ENCODE data around the gene MAMDC2. TPM values are rescaled to one million over a fixed set of nuclear protein-coding genes. Genes with fewer than 3 reads are reported as not detected.

MAMDC2 gene
- total and polyA plus RNA-seq, 2 donors from 2014 or later = 1.5 to 7.1 TPM

DNA sequence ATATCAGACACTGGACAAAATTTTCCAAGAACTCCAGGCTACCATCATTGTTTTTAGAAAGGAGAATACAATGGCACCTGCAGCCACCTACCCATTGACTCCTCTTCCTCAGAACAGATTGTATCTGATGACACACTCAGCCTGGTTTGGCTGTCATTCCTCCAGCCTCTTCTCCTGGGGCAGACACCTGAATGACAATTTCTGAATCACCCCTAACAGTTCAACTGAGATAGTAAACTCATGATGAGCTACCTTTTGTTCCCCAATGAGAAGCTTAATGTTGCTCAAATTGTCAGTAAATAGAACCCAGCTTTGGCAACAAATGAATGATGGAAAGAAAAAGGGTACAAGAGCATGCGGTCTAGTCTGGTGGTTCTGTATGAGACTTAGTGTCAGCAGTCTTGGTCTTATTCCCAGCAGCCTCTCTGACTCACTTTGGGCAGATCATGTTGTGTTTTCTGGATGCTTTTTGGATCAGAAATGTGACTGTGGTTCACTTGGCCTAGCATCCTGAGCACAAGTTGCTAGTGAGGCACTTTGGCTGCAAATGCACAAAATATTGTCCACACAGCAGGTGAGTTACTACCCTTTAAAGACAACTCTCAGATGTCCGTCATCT, 78.3 kb downstream of the MAMDC2 start:
- TF ChIP-seq, protein P1, sequence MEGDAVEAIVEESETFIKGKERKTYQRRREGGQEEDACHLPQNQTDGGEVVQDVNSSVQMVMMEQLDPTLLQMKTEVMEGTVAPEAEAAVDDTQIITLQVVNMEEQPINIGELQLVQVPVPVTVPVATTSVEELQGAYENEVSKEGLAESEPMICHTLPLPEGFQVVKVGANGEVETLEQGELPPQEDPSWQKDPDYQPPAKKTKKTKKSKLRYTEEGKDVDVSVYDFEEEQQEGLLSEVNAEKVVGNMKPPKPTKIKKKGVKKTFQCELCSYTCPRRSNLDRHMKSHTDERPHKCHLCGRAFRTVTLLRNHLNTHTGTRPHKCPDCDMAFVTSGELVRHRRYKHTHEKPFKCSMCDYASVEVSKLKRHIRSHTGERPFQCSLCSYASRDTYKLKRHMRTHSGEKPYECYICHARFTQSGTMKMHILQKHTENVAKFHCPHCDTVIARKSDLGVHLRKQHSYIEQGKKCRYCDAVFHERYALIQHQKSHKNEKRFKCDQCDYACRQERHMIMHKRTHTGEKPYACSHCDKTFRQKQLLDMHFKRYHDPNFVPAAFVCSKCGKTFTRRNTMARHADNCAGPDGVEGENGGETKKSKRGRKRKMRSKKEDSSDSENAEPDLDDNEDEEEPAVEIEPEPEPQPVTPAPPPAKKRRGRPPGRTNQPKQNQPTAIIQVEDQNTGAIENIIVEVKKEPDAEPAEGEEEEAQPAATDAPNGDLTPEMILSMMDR (IDR thresholded peaks at IDR 0.05; ENCODE audit: borderline replicate concordance, extremely low read depth, insufficient read depth) = no peak
- Histone ChIP-seq H3K4me1 (ENCODE audit: control insufficient read depth in 2 of 3, insufficient read depth in 2 of 3, low read depth in 1 of 3, low read length in 3 of 3) (no peaks in the 10 kb centered on the region), H3K27ac (ENCODE audit: low read depth in 2 of 2, low read length in 2 of 2) (no peak overlapping the region), H3K27me3 (ENCODE audit: control insufficient read depth, insufficient read depth, low read length) (no peaks in the 10 kb centered on the region), H3K9ac (ENCODE audit: low read length in 3 of 3) (no peak overlapping the region), H3K4me3 (ENCODE audit: low read length in 3 of 3) (no peak overlapping the region), H3K36me3 (ENCODE audit: control insufficient read depth in 2 of 3, insufficient read depth in 3 of 3, low read length in 3 of 3) (no peaks in the 10 kb centered on the region), H3K9me3 (ENCODE audit: control insufficient read depth in 2 of 3, insufficient read depth in 1 of 3, low read length in 3 of 3) (no peaks in the 10 kb centered on the region)
- intact Hi-C loops (cut with DNase I) = no loop called here
- DNase-seq (no peak), FAIRE-seq (no peak)

DNA sequence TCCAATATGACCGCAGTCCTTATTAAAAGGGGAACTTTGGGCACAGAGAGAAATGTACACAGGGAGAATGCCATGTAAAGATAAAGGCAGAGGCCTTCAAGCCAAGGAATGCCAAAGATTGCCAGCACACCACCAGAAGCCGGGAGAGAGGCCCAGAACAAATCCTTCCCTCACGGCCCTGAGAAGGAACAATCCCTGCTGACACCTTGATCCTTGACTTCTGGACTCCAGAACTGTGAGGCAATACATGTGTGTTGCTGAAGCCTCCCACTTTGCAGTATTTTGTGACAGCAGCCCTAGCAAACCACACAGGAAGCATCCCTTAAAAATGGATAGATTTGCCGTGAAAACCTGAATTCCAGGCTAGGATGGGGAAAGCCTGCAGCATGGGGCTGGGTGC, 80.0 kb downstream of the MAMDC2 start:
- no peaks in the 10 kb centered on the region for H3K36me3 ChIP-seq (ENCODE audit: control insufficient read depth in 2 of 3, insufficient read depth in 3 of 3, low read length in 3 of 3)
- no peaks in the 10 kb centered on the region for H3K4me1 ChIP-seq (ENCODE audit: control insufficient read depth in 2 of 3, insufficient read depth in 2 of 3, low read depth in 1 of 3, low read length in 3 of 3)
- H3K9ac ChIP-seq (ENCODE audit: low read length in 3 of 3) = no peak overlapping the region
- intact Hi-C loops (cut with DNase I) = no loop called here
- H3K27me3 ChIP-seq (ENCODE audit: control insufficient read depth, insufficient read depth, low read length) = no peaks in the 10 kb centered on the region
- no peaks in the 10 kb centered on the region for H3K9me3 ChIP-seq (ENCODE audit: control insufficient read depth in 2 of 3, insufficient read depth in 1 of 3, low read length in 3 of 3)
- TF ChIP-seq, protein P1 (IDR thresholded peaks at IDR 0.05; ENCODE audit: borderline replicate concordance, extremely low read depth, insufficient read depth) = no peak
- H3K27ac ChIP-seq (ENCODE audit: low read depth in 2 of 2, low read length in 2 of 2) = no peak overlapping the region
- FAIRE-seq = no peak
- DNase-seq = no peak
- H3K4me3 ChIP-seq (ENCODE audit: low read length in 3 of 3) = no peak overlapping the region

DNA sequence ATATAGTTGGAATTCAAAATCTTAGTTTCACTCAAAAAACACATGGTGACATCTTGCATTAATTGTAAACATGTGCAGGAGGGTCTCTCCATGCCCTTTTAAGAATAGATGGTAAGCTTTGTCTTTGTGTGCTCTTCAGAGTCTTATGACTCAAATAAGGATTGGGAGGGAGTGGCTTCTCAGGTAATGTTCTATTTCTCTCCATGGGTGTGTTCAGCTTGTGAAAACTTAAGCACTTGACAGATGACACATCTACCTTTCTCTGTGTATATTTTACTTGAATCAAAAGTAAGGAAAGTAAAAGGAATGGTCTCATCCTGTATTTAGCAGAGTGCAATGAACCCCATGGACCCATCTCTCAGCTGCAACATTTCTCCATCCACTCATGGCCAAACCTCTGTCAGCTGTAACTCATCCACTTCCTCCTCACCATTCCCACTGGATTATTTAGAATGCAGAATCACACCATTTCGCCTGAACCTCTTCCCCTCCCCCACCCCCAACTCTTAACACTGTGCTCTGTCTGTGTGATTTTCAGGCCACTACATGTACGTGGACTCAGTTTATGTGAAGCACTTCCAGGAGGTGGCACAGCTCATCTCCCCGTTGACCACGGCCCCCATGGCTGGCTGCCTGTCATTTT, 82.1 kb downstream of the MAMDC2 start:
- H3K4me3 ChIP-seq (ENCODE audit: low read length in 3 of 3) = no peak overlapping the region
- FAIRE-seq (no peak), DNase-seq (no peak)
- intact Hi-C loops (cut with DNase I) = no loop called here
- H3K9ac ChIP-seq (ENCODE audit: low read length in 3 of 3) = no peak overlapping the region
- H3K9me3 ChIP-seq (ENCODE audit: control insufficient read depth in 2 of 3, insufficient read depth in 1 of 3, low read length in 3 of 3) = no peaks in the 10 kb centered on the region
- H3K36me3 ChIP-seq (ENCODE audit: control insufficient read depth in 2 of 3, insufficient read depth in 3 of 3, low read length in 3 of 3) = no peaks in the 10 kb centered on the region
- H3K4me1 ChIP-seq (ENCODE audit: control insufficient read depth in 2 of 3, insufficient read depth in 2 of 3, low read depth in 1 of 3, low read length in 3 of 3) = no peaks in the 10 kb centered on the region
- TF ChIP-seq, protein P1 (IDR thresholded peaks at IDR 0.05; ENCODE audit: borderline replicate concordance, extremely low read depth, insufficient read depth) = no peak
- no peaks in the 10 kb centered on the region for H3K27me3 ChIP-seq (ENCODE audit: control insufficient read depth, insufficient read depth, low read length)
- no peak overlapping the region for H3K27ac ChIP-seq (ENCODE audit: low read depth in 2 of 2, low read length in 2 of 2)
